GM19023 (cell line): ENCODE results near the gene TMEM120A.

Source experiments
- ATAC-seq: cut with Tn5 transposase; IDR thresholded peaks from one replicate; pipeline ENCODE4 v1.9.1; 2021; ENCODE audit warnings: mild to moderate bottlenecking, moderate library complexity; ENCODE audit not compliant: unreplicated experiment

The TMEM120A gene

DNA sequence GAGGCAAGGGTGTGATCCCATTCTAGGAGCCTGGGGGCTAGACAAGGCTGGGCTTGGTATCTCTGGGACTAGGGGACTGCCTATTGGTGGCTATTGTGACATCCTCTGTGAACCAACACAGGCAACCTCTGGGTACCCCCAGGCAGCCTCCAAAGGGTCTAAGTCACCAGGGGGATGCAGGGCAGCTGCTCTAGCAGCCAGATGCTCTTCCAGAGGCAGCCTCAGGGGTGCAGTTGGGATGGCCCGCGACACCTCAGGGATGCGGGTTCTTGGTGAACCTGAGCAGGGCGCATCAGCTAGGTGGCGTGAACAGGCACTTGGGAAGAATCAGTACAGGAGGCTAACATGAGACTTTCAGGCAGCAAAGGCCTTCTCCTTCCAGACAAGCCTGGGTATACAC is 1.6 kb upstream of the TMEM120A start:
- ATAC-seq = no peak

DNA sequence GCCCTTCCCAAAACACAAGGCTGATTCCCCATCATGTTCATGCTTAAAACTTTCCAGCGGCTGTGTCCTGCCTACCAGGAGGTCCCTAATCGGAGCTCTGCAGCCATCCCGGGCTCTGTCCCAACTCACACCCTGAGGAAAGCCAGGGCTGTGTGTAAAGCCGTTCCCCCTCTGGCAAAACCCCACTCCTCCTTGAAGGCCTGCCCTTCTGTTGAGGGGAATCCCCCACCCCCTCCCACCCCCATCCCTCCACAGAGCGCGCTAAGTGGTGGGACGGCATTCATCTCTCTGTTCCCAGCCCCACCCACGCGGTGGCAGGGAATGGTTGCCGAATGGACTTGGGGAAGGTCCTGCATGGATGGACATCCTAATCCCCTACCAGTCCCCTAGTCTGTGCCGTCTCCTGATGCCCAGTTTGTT is 667 bp upstream of the TMEM120A start:
- ATAC-seq = no peak

- ATAC-seq = peak; percentile 11
Observed at GRCh38 chr7:75993689-75994387, 557 bp downstream of the TMEM120A start.

DNA sequence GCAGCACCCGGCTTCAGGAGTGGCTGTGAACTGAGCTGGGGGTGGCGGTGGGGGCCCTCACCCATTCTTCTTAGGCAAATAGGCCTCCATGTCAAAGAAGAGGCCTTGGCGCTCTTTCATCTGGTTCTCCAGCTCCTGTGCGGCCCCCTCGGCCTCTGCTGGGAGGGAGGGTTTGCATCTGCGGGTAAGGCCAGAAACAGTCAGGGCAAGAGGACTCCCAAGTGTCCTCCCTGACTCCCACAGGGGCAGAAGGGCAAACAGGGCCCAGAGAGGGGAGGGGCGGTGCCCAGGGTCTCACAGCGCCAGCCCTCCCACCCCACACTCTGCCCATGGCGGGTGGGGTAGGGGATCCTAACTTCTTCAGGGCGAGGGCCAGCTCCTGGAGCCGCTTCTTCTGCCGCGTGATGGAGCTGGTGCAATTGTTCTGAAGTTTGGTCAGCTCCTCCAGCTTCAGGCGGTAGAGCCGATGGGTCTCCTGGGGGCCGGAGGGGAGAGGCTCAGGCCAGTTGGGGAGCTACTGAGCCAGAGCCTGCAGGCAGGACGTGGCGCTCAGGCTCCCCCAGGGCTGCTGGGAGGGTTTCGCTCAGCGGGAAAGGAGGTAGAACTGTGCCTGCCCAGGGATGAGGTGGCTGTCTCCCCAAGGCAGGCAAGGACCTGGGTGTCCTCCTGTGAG is 2.2 kb downstream of the TMEM120A start:
- ATAC-seq = no peak

DNA sequence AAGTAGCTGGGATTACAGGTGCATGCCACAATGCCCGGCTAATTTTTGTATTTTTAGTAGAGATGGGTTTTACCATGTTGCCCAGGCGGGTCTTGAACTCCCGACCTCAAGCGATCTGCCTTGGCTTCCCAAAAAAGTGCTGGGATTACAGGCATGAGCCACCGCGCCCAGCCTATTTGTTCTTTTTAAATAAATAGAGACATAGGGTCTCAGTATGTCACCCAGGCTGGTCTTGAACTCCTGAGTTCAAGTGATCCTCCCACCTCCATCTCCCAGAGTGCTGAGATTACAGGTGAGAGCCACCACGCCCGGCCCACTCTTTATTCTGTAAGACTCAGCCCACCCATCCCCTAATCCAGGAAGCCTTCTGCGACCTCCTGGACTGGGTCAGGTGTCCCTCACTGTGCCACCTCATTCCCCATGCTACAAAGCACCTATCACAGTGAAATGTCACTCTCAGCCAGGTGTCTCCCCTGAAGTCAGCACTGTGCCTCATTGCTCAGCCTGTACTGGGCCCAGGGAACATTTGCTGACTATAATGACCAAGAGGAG is 2.8 kb downstream of the TMEM120A start:
- ATAC-seq = no peak

DNA sequence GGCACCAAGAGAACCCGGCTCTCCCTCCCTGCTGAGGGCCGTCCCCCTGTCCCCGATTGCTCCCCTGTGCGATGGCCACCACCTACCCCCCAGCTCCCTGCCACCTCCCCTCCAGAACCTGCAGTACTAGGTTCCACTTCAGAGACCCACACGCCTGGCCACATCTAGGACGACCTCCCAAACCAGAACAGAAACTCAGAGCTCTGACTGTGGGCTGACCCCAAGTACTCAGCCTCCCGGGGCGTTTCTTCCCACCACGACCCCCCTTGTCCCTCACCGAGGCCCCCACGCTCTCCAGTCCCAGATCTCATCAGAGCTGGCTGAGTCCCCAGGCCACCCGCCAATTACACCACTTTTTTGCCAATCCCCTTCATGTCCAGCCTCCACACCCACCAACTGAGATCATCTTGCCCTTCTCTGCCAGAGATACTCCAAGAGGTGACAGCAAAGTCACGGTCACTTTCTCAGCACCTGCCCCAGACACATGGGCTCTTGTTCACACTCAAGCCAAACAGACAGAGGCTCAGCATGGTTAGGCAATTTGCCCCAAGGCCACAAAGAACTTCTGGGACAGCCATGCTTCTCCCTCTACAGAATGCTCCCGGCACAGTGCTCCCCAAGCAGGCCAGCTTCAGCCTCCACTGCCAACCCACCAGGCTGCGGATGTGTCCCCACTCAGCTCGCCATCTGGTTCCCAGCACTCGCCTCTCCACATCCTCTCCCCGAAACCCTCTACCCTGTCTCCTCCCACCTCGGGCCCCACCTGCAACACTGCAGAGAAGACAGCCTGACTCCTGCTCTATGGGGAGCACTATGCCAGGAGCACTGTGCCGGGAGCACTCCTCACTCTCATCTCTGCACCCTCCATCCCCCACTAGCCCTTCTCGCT is 4.7 kb downstream of the TMEM120A start:
- ATAC-seq = no peak

GRCh38 chr7:75988568-75989499 is 5.6 kb downstream of the TMEM120A start:
- no peak for ATAC-seq

DNA sequence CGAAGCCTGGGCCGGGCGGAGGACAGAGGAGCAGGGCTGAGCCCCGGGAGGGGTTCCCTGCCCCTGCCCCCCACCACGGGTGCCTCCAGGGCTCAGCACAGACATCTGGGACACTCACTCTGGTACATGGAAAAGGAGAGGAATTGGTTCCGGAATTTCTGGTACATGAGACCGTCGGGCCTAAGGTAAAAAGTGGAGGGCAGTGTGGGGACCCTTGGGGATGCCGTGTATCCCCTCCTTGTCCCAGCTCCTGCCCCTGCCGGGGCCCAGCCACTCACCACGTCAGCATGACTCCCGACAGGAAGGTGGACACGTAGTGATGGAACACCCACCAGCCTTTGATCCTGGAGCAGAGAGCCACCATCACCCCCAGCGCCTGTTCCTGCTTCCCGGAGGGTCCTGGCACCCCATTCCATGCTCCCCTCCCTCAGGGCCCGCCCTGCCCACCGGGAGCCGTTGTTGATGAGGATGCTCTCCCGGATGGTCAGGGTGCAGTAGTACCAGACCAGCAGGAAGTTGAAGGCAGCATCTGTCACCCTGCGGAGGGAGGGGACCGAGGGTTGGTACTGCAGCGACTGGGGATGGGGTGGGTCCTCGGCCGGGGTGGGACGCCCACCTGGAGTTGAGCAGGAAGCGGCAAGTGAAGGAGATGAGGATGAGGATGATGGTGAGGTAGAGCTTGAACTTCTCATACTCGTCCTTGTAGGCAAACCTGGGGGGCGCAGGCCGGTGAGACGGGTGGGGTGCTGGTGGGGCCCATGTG is 6.4 kb downstream of the TMEM120A start:
- no peak for ATAC-seq

GRCh38 chr7:75987026-75987804 is 7.2 kb downstream of the TMEM120A start:
- no peak for ATAC-seq

DNA sequence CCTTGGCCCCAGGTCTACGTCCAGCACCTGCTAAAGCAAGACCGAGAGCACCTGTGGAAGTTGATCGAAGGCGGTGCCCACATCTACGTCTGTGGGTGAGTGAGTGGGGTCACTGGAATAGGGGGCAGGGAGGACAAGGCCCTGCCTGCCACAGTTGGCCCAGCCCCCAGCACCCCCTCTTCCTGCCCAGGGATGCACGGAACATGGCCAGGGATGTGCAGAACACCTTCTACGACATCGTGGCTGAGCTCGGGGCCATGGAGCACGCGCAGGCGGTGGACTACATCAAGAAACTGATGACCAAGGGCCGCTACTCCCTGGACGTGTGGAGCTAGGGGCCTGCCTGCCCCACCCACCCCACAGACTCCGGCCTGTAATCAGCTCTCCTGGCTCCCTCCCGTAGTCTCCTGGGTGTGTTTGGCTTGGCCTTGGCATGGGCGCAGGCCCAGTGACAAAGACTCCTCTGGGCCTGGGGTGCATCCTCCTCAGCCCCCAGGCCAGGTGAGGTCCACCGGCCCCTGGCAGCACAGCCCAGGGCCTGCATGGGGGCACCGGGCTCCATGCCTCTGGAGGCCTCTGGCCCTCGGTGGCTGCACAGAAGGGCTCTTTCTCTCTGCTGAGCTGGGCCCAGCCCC is 8.1 kb downstream of the TMEM120A start:
- ATAC-seq = no peak

GRCh38 chr7:75985518-75986146 is 8.8 kb downstream of the TMEM120A start:
- no peak for ATAC-seq

GRCh38 chr7:75985009-75985517 is 9.3 kb downstream of the TMEM120A start:
- no peak for ATAC-seq

- ATAC-seq = no peak
Observed at GRCh38 chr7:75984130-75985008, 10.0 kb downstream of the TMEM120A start.

GRCh38 chr7:75983471-75984129 is 10.8 kb downstream of the TMEM120A start:
- no peak for ATAC-seq

GRCh38 chr7:75982306-75983064 is 11.9 kb downstream of the TMEM120A start:
- no peak for ATAC-seq
